AG09319 (cell line): ENCODE data around the gene CCM2L.
"Not testable (repeated sequence)": the region's sequence is repeated elsewhere in the genome, so short reads cannot be mapped to it uniquely, and the experiment has no call there.

Experiments
- DNase-seq: peaks from one replicate; pipeline ENCODE4 v3.0.0-alpha.2; 2010; ENCODE audit warnings: low read depth; ENCODE audit errors: extremely low read depth
- CTCF ChIP-seq: IDR thresholded peaks from 2 replicates; pipeline ENCODE4 v1.5.1; 2011; ENCODE audit warnings: low read depth, mild to moderate bottlenecking, inconsistent platforms, low read length, moderate library complexity

Gene CCM2L

GRCh38 chr20:32031007-32031958, 21.0 kb downstream of the CCM2L start:
- peak; percentile 68 for DNase-seq
- peak; percentile 74 for TF ChIP-seq CTCF

- DNase-seq = no peak
- no peak for TF ChIP-seq CTCF
These were observed 23.1 kb downstream of the CCM2L start for GRCh38 chr20:32033316-32033715.

DNA sequence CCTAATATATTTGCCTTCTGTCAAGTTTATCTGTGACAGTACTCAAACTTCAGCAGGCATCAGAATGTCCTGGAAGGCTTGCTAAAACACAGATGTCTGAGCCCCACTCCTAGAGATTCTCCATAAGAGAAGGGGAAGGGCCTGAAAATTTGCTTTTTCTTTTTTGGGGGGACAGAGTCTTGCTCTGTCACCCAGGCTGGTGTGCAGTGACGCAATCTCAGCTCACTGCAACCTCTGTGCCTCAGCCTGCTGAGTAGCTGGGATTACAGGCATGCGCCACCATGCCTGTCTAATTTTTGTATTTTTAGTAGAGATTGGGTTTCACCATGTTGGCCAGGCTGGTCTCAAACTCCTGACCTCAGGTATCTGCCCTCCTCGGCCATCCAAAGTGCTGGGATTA, 23.5 kb downstream of the CCM2L start:
- not testable (repeated sequence) for DNase-seq

- no peak for DNase-seq
- peak; percentile 30 for TF ChIP-seq CTCF
These were observed 24.6 kb downstream of the CCM2L start for GRCh38 chr20:32034581-32035425.

GRCh38 chr20:32035426-32035779, 25.2 kb downstream of the CCM2L start:
- no peak for TF ChIP-seq CTCF
- no peak for DNase-seq

DNA sequence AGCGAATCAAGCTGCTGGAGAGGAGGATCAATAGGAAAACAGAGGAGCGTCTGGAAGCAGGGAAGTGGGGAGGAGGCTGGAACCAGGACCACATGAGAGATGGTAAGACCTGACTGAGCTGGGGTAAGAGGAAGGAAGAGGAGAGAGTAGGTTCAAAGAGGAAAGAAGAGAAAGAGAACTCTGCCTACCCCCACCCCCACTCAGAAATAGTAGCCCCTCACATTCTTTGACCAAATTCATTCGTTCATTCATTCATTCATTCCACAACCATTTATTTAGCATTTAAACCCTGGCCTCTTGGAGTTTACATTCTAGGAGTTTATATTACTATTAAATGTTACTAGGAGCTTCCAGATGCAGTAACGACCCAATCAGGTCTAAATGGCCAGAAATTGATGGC, 26.0 kb downstream of the CCM2L start:
- TF ChIP-seq CTCF = no peak
- DNase-seq = no peak

DNA sequence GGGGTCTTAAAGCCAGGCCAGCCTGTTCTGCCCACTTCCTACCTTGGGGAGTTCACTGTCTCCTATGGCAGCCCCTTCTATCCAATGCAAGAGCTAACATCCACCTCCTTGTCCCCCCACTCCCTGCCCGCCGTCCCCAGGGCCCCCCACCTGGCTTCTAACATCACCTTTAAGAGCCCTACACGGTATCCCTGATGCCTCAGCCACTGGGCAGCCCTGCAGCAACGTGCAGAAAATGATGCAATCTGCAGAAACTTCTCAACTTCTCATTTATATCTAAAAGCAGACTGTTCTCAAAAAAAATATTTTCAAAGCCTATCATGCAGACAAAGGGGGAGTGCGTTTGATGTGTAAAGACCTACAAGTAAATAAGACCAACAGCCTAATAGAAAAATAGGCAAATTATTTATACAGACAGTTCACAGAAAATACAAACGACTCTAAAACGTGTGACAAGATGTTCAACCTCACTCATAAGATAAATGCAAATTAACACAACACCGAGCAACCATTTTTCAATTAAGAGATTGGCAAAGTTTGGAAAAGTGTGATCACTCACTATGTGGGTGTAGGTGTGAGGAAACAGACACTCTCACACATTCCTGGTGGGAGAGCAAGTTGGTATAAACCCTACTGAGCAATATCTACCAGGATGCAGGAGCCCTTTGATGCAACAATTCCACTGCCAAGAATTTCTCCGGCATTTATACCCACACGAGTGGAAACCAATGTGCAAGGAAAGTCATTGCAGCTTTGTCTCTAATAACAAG, 26.7 kb downstream of the CCM2L start:
- DNase-seq = peak; percentile 16
- no peak for TF ChIP-seq CTCF
